Left ventricle myocardium inferior (tissue), 1 donor: Measurements from ENCODE around the gene KRT13. TPM values are rescaled to one million over a fixed set of nuclear protein-coding genes. Genes with fewer than 3 reads are reported as not detected.

Experiments used
- DNase-seq: peaks from one replicate; pipeline ENCODE4 v3.0.0-alpha.2; 2020
- H3K27ac ChIP-seq: fragments of 200-600 bp; replicated peaks from 2 replicates; pipeline ENCODE4 v1.8.0; 2021
- H3K27me3 ChIP-seq: fragments of 200-600 bp; 2 replicates; pipeline ENCODE4 v1.8.0; 2021; ENCODE audit warnings: low read depth
- H3K36me3 ChIP-seq: fragments of 200-600 bp; 2 replicates; pipeline ENCODE4 v1.8.0; 2021
- H3K4me1 ChIP-seq: fragments of 200-600 bp; 2 replicates; pipeline ENCODE4 v1.8.0; 2021
- H3K4me3 ChIP-seq: fragments of 200-600 bp; 2 replicates; pipeline ENCODE4 v1.8.0; 2021; ENCODE audit warnings: mild to moderate bottlenecking, moderate library complexity
- H3K9me3 ChIP-seq: fragments of 200-600 bp; replicated peaks from 2 replicates; pipeline ENCODE4 v1.8.0; 2021
- CTCF ChIP-seq: fragments of 200-600 bp; IDR thresholded peaks from 2 replicates; pipeline ENCODE4 v1.8.0; 2021; ENCODE audit warnings: antibody characterized with exemption, mild to moderate bottlenecking, borderline replicate concordance
- intact Hi-C: fragments of 100-400 bp; cut with micrococcal nuclease; formaldehyde crosslinking; loops from one replicate; pipeline ENCODE4 v1.11.0; 2022
- long read RNA-seq: library from polyadenylated mRNA; unstranded; transcript quantifications from one replicate; pipeline ENCODE4 v2.0.0, GENCODE V29; 2021
- total RNA-seq: library from RNA; stranded (reverse); fragmentation: NEBNext Ultra II Directional; extraction: Animal tissue kit (Norgen Biotek cat#: 25700); gene quantifications from one replicate; pipeline ENCODE4 v1.2.1, GENCODE V29; 2021
- donor health status: DM: no; HTN: yes; CAD: no; lungs with severe emphysema.

The KRT13 gene
- total RNA-seq: not detected
- long read RNA-seq: 0 reads

DNA sequence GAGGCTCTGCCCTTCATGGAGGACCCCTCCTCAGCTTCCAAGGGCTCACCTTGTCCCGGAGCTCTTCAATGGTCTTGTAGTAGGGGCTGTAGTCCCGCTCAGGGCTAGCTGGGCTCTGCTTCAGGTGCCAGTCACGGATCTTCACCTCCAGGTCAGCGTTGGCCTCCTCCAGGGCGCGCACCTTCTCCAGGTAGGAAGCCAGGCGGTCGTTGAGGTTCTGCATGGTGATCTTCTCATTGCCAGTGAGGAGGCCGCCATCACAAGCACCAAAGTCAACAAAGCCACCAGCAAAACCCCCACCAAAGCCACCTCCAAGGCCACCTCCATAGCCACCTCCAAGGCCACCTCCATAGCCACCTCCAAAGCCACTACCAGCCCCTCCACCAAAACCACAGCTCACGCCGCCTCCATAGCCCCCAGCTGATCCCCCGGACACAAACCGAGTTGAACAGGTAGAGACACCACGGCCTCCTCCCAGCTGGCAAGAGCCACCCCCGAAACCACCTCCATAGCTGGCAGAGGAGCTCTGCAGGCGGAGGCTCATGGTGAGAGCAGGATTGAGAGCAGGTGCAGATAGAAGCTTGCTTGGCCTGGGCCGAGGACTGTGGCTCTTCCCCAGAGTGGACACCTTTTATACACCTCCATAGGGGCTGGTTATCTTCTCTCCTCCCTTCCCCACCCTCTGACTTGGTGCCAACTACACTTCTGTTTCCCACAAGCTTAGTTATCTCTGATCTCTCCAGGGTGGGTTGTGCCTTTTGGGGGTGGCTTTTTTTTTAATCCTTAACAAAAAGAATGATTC lies at the start of gene KRT13:
KRT13 (minus strand) TSS at position 606 of the 802 bp plus-strand sequence; CDS start at position 544, 62 bp downstream.
- Histone ChIP-seq H3K4me3 (no peak within 1 kb of the TSS), H3K27ac (no peak within 1 kb of the TSS), H3K36me3 (no peaks in the 10 kb centered on the region), H3K9me3 (no peaks in the 10 kb centered on the region), H3K4me1 (no peaks in the 10 kb centered on the region), H3K27me3 (peaks cover 77% of the 10 kb centered on the region)
- intact Hi-C loops: no loop called here
- TF ChIP-seq CTCF: no peak
- no peak for DNase-seq

DNA sequence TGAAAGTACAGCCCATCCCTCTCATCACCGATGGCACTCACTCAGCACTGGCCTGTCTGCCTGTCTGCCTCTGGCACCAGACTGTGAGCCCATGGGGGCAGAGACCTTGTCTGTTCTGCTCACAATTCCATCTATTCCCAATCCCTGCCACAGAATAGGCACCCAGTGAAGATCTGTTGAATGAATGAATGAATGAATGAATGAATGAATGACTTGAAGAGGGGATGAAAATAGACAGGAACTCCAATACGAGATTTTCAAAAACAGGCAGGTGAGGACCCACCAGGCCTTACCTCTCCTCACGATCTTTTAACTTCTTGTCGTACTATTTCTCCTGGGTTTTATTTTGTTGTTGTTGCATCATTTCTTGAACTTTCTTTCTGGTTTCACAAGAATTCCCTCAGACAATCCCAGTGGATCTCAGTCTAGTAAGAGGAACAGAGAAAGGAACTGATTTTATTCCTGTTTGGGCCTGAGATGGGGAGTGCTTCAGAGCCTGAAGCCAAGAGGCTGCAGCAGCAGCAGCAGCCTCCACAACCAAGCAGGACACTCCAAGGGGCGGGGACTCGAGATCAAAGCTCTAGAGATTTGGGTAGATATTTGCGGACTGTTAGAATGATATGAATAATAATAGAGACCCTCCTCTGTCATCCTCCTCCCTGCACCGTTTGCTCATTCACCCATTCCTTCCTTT lies 48.7 kb upstream of the KRT13 start:
- no peak for DNase-seq
- no peak for TF ChIP-seq CTCF
- Histone ChIP-seq H3K4me3 (no peak overlapping the region), H3K36me3 (no peaks in the 10 kb centered on the region), H3K9me3 (no peaks in the 10 kb centered on the region), H3K27ac (no peak overlapping the region), H3K4me1 (peaks cover under 1% of the 10 kb centered on the region), H3K27me3 (peaks cover 85% of the 10 kb centered on the region)
- intact Hi-C loops: no loop called here

- Histone ChIP-seq H3K36me3 (no peaks in the 10 kb centered on the region), H3K27ac (no peak overlapping the region), H3K9me3 (no peaks in the 10 kb centered on the region), H3K4me3 (no peak overlapping the region), H3K4me1 (peaks cover 10% of the 10 kb centered on the region), H3K27me3 (peaks cover 83% of the 10 kb centered on the region)
- no peak for DNase-seq
- no peak for TF ChIP-seq CTCF
- intact Hi-C loops: no loop called here
These were observed 47.8 kb upstream of the KRT13 start for GRCh38 chr17:41553176-41553575.

- Histone ChIP-seq H3K9me3 (no peaks in the 10 kb centered on the region), H3K36me3 (no peaks in the 10 kb centered on the region), H3K27ac (no peak overlapping the region), H3K4me1 (peaks cover 17% of the 10 kb centered on the region), H3K27me3 (peaks cover 83% of the 10 kb centered on the region), H3K4me3 (no peak overlapping the region)
- no peak for TF ChIP-seq CTCF
- no peak for DNase-seq
- intact Hi-C loops: no loop called here
These were observed 47.0 kb upstream of the KRT13 start for GRCh38 chr17:41552455-41552854.

DNA sequence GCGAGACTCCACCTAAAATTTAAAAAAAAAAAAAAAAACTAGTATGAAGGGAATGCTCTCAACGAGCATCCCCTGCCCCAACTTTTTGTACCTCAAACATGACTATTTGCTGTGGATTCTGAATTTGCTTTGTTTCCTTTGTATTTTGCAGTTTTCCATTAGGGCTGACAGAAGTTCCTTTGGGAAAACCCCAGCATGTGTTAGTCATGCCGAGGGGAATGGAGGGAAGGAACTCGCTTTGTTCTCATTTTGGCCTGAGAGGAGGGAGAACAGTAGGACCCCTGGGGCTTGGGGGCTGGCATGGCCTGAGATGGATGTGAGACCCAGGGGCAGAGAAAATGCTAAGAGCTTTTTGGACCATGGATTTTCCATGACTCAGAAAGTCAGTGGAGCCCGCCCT lies 46.0 kb upstream of the KRT13 start:
- Histone ChIP-seq H3K27ac (no peak overlapping the region), H3K9me3 (peaks cover 5% of the 10 kb centered on the region), H3K36me3 (no peaks in the 10 kb centered on the region), H3K4me1 (peaks cover 17% of the 10 kb centered on the region), H3K4me3 (no peak overlapping the region), H3K27me3 (peaks cover 83% of the 10 kb centered on the region)
- no peak for TF ChIP-seq CTCF
- no peak for DNase-seq
- intact Hi-C loops: no loop called here
